Small intestine (tissue), 7 donors: Measurements from ENCODE around the gene CARD9. TPM values are rescaled to one million over a fixed set of nuclear protein-coding genes. Genes with fewer than 3 reads are reported as not detected.
"Not testable (repeated sequence)": the region's sequence is repeated elsewhere in the genome, so short reads cannot be mapped to it uniquely, and the experiment has no call there.

Experiments
- DNase-seq, 2 donors: peaks; one replicate each; pipeline versions ENCODE4 v3.0.0 to v3.0.0-alpha.2; 2013
- FAIRE-seq: peaks from 2 replicates; lab custom pipeline; 2012; peaks lifted over from hg19 to GRCh38; lab: Jason Lieb, UNC
- H3K27ac ChIP-seq, 3 donors: one replicate each; pipeline ENCODE4 v1.5.1; 2013; ENCODE audit warnings: low read length in 2 of 3, mild to moderate bottlenecking in 2 of 3, control low read depth in 1 of 3, inconsistent platforms in 1 of 3, low read depth in 1 of 3, moderate library complexity in 1 of 3
- H3K27me3 ChIP-seq, 3 donors: one replicate each; pipeline ENCODE4 v1.6.1; 2013; ENCODE audit warnings: low read length in 3 of 3, inconsistent platforms in 1 of 3; ENCODE audit not compliant: control insufficient read depth in 3 of 3, insufficient read depth in 3 of 3
- H3K36me3 ChIP-seq, 3 donors: one replicate each; pipeline ENCODE4 v1.6.1; 2013; ENCODE audit warnings: low read length in 3 of 3, inconsistent platforms in 1 of 3, low read depth in 1 of 3, mild to moderate bottlenecking in 1 of 3, moderate library complexity in 1 of 3; ENCODE audit not compliant: control insufficient read depth in 3 of 3, insufficient read depth in 2 of 3
- H3K4me1 ChIP-seq, 3 donors: one replicate each; pipeline ENCODE4 v1.6.1; 2013; ENCODE audit warnings: low read length in 2 of 3, inconsistent platforms in 1 of 3, low read depth in 1 of 3, mild to moderate bottlenecking in 1 of 3, moderate library complexity in 1 of 3; ENCODE audit not compliant: control insufficient read depth in 3 of 3, insufficient read depth in 2 of 3
- H3K4me3 ChIP-seq, 3 donors: one replicate each; pipeline ENCODE4 v1.5.1; 2013; ENCODE audit warnings: low read length in 3 of 3, control low read depth in 1 of 3, inconsistent platforms in 1 of 3, low read depth in 1 of 3, mild to moderate bottlenecking in 1 of 3, moderate library complexity in 1 of 3
- H3K9me3 ChIP-seq, 2 donors: one replicate each; pipeline ENCODE4 v1.6.1; 2013; ENCODE audit warnings: low read depth in 1 of 2, low read length in 1 of 2; ENCODE audit not compliant: control insufficient read depth in 2 of 2, insufficient read depth in 1 of 2
- WGBS, 3 donors: extraction: QIAGEN DNeasy Blood & Tissue Kit; methylation state at CpG; one replicate each; pipeline ENCODE4 v1.1.7; 2013; 5-methylcytosine and 5-hydroxymethylcytosine counted together
- polyA plus RNA-seq, 4 donors: library from polyadenylated mRNA; stranded (reverse) in 3 of 4; unstranded in 1 of 4; fragments of 200-250 nt in 3 of 4; fragments of 120-200 nt in 1 of 4; gene quantifications; one replicate each; pipeline versions ENCODE4 v1.2.1 to v1.2.3, GENCODE V29; 2013
- donor health status: healthy with polysubstance abuse.
- donor health status: control.
- donor health status: control.
- donor health status: Bipolar disorder and iron deficiency.
- donor health status: healthy.

Gene CARD9
- polyA plus RNA-seq, 4 donors: 1.8 to 3.8 (median 2.3) TPM

DNA sequence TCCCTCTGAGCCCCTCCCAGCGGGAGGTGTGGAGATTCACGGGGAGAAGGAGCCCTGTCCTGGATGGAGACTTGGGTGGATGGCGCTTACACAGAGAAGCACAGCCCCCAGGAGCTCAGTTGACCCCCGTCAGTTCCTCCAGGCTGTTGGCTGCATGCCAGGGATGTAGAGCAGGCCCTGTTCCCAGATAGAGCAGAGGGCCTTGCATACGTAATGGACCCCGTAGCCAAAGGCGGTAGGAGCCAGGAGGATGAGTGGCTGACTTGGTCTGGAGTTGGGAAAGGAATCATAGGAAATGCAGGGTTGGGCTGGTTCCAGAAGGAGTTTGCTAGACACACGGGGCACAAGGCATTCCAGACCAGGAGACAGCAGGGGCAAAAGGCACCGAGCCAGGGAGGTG, 39.5 kb upstream of the CARD9 start:
- Histone ChIP-seq H3K4me1 (peaks cover 4 to 14% (median 4%) of the 10 kb centered on the region in 3 donors), H3K4me3 (no peak overlapping the region), H3K27ac (no peak overlapping the region), H3K36me3 (peaks cover 8 to 61% (median 9%) of the 10 kb centered on the region in 3 donors), H3K9me3 (no peaks in the 10 kb centered on the region), H3K27me3 (no peaks in the 10 kb centered on the region)
- 78 to 85% (median 79%) methylated on average over 9 of the region's 9 CpGs for WGBS, 3 donors
- no peak for FAIRE-seq
- DNase-seq: no peak

DNA sequence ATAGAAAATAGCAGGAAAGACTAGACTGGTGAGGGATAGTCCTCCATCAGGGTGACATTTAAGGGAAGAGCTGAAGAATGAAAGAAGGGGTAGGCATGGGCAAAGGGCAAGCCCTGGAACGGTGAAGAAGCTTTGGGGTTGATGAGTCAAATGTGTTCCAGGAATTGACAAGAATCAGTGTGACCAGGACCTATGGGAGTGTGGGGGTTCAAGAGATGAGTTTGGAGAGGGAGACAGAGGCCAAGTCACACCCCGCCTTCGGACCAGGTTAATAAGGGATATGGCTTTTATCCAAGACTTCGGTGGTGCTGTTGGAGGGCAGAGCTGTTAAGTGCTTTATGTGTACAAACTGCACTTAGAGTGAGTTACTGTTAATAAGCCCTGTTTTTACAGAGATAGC, 37.9 kb upstream of the CARD9 start:
- Histone ChIP-seq H3K27me3 (no peaks in the 10 kb centered on the region), H3K4me1 (peaks cover 4 to 14% (median 4%) of the 10 kb centered on the region in 3 donors), H3K4me3 (peak overlapping the region in 2 of 3 donors; percentile 92 to 99), H3K27ac (no peak overlapping the region), H3K36me3 (peaks cover 4 to 60% (median 9%) of the 10 kb centered on the region in 3 donors), H3K9me3 (no peaks in the 10 kb centered on the region)
- FAIRE-seq (no peak), DNase-seq (no peak)
- 9 to 37% (median 21%) methylated on average over 4 of the region's 4 CpGs for WGBS, 3 donors

DNA sequence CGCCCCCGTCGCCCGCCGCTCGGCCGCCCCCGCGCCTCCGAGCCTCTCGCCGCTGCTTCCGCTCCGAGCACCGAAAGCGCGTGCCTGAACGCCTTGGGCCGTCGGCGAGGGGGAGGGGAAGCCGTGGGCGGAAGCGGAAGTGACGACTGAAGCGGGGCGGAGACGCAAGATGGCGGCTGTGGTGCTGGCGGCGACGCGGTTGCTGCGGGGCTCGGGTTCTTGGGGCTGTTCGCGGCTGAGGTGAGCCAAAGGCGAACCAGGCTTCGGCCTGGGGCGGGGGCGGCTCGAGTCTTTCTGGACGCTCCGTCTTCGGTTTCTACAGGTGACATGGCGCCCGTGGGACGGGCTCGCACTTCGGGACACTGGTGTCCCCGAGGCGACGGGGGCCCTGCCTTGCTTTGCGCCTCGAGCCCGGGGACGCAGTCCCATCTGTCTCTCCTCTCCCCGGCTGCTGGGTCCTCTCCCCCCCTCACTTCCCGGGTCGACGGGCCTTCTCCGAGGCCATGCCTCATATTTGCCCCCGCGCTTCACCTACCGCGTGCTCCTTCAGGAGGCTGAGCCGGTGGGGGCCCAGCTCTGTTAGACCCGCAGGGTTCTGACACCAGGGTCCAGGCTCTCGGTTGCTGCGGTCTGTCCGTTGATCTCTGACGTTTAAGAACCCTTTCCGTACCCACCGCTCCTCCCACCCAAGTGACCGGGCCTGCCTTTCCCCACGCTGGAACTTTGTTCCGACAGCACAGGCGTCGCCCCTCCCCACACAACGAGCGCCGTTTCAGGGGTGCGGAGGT, 37.2 kb upstream of the CARD9 start, which contains the start of the genes ENTR1 and PMPCA:
TSS of gene ENTR1 (minus strand) at position 115 of the 788 bp plus-strand sequence. CDS start 217 bp downstream, outside the sequence.
TSS of gene PMPCA (plus strand) at position 159 of the 788 bp plus-strand sequence. CDS start at position 170, 11 bp downstream.
- Histone ChIP-seq H3K27me3 (no peaks in the 10 kb centered on the region), H3K36me3 (peaks cover 4 to 60% (median 8%) of the 10 kb centered on the region in 3 donors), H3K4me1 (peaks cover 4 to 14% (median 4%) of the 10 kb centered on the region in 3 donors), H3K4me3 (peak within 1 kb of the TSS; percentile 92 to 99 (median 94)), H3K27ac (peak within 1 kb of the TSS; percentile 39 to 87 (median 84)), H3K9me3 (no peaks in the 10 kb centered on the region)
- 0 to 1% (median 0%) methylated on average over 78 to 83 of the region's 83 CpGs for WGBS, 3 donors
- FAIRE-seq (no peak), DNase-seq (peak; percentile 90 to 96)

DNA sequence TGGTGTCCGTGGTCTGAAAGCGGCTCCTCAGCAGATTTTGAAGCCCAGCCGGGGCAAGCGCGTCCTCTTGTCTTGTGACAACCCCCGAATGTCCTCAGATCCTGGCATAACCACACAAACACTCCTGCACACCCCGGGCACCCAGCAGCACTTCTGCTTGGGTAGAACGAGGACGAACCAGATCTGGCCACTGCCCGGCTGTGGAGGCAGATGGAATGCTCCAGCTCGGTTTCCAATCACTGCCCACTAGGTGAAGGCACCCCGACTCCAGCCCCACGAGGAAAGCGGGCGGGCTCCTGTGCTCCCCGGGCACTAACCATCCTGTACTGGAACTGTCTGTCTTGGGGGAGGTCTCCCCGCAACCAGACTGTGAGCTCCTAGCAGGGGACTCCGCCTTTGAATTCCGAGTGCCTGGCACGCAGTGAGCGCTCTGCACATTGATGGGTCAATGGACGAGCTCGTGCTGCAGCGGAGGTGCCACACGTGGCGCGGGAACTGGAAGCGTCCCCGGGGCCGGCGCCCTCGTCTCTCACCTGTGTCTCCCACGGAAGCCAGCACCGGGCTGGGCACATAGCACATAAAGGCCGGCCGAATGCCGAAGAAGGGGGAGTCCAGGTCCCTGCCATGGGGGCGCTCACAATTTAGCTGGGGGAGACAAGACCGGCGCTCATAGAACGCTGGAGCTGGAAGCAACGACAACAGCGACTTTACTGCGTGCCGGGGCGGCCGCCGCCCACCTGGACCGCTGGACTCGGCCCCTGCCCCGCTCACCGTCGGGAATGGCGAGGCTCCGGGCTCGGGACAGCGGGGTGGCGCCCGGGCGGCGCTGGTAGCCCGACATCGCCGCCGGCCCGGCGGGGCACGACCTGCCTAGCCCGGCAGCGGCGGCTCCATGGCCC, 36.3 kb upstream of the CARD9 start:
- Histone ChIP-seq H3K27me3 (no peaks in the 10 kb centered on the region), H3K36me3 (peaks cover 4 to 61% (median 13%) of the 10 kb centered on the region in 3 donors), H3K27ac (peak overlapping the region in 2 of 3 donors; percentile 39 to 75), H3K9me3 (no peaks in the 10 kb centered on the region), H3K4me1 (peaks cover 4 to 14% (median 4%) of the 10 kb centered on the region in 3 donors), H3K4me3 (peak overlapping the region; percentile 52 to 94 (median 92))
- FAIRE-seq: no peak
- 9 to 13% (median 10%) methylated on average over 48 to 71 of the region's 71 CpGs for WGBS, 3 donors
- peak; percentile 43 to 65 for DNase-seq

DNA sequence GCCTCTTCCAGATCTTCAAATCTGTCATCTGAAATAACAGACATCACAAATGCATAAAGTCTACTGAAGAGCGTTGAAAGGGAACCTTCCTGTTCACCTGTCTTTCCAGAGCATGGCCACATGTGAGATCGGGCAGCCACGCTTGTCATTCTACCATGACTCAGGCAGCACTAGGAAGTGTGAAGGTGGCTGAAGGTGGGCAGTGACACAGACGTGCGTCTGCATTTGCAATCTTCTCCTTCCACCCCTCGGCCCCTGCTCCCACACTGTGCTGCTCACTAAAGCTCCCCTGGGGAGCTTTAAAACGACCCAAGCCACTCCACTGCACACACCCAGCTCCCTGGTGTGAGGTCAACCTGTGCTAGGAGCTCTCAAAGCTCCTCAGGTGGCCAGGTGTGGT, 34.4 kb upstream of the CARD9 start:
- WGBS, 3 donors: 86% methylated on average over 7 of the region's 7 CpGs
- no peak overlapping the region for H3K4me3 ChIP-seq
- H3K27me3 ChIP-seq: no peaks in the 10 kb centered on the region
- DNase-seq (no peak), FAIRE-seq (no peak)
- no peaks in the 10 kb centered on the region for H3K9me3 ChIP-seq
- peaks cover 8 to 57% (median 11%) of the 10 kb centered on the region in 3 donors for H3K36me3 ChIP-seq
- no peak overlapping the region for H3K27ac ChIP-seq
- peaks cover 4 to 14% (median 4%) of the 10 kb centered on the region in 3 donors for H3K4me1 ChIP-seq

DNA sequence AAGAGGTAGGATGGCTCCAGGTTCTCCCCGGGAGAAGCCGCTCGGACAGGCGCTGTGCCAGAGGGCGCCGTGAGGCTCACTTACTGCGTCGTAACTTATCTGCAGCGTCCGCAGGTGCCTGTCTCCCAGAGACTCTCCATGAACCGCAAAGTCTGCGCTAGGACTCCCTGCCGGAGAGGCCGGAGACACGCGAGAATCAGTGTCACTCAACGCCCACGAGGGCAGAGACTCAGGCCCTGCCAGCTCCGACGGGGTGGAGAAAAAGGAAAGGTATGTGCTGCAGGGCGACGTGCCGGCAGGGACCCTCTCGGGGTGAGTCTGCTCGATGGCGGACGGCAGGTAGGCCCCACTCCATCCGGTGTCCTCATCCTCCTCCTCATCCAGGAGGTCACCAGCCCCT, 33.6 kb upstream of the CARD9 start:
- not testable (repeated sequence) for H3K27ac ChIP-seq, H3K9me3 ChIP-seq, FAIRE-seq, DNase-seq, H3K4me3 ChIP-seq, H3K27me3 ChIP-seq
- H3K4me1 ChIP-seq: peaks cover 4 to 14% (median 4%) of the 10 kb centered on the region in 3 donors
- 94 to 96% (median 95%) methylated on average over 28 of the region's 28 CpGs for WGBS, 3 donors
- peaks cover 8 to 61% (median 9%) of the 10 kb centered on the region in 3 donors for H3K36me3 ChIP-seq

DNA sequence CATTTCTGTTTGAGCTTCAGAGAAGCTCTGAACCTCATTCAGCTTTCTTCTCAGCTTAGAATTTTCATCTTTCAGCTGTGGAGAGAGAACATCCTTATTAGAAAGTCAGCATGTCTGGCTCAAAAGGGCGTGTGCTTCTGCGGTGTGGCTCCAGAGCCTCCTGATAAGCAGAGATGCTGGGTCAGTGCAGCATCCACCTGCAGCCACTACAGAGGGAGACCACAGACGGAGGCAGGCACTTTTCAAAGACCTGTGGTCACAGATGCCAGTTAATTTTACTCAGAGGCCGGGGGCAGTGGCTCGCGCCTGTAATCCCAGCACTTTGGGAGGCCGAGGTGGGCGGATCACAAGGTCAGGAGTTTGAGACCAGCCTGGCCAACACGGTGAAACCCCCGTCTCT, 32.4 kb upstream of the CARD9 start:
- peaks cover 8 to 69% (median 9%) of the 10 kb centered on the region in 3 donors for H3K36me3 ChIP-seq
- H3K4me3 ChIP-seq, H3K4me1 ChIP-seq, DNase-seq, H3K27ac ChIP-seq, H3K27me3 ChIP-seq, H3K9me3 ChIP-seq, FAIRE-seq: not testable (repeated sequence)
- 91 to 92% (median 91%) methylated on average over 10 of the region's 10 CpGs for WGBS, 3 donors

DNA sequence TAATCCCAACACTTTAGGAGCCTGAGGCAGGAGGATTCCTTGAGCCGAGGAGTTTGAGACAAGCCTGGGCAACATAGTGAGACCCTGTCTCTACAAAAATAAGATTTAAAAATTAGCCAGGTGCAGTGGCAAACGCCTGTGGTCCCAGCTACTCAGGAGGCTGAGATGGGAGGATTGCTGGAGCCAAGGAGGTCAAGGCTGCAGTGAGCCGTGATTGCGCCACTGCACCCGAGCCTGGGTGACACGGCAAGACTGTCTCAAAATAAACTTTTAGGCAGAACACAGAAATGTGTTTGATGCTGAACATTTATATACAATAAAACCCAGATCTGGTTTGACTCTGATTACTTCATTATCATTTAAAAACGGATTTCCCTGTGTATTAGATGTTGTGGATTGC, 32.0 kb upstream of the CARD9 start:
- 81 to 90% (median 86%) methylated on average over 7 of the region's 7 CpGs for WGBS, 3 donors
- H3K36me3 ChIP-seq: peaks cover 8 to 69% (median 9%) of the 10 kb centered on the region in 3 donors
- no peak for FAIRE-seq

More for the DNA sequence above, 32.0 kb upstream of the CARD9 start:
- no peak overlapping the region for H3K27ac ChIP-seq
- H3K4me1 ChIP-seq: peaks cover 4 to 11% (median 4%) of the 10 kb centered on the region in 3 donors
- no peaks in the 10 kb centered on the region for H3K9me3 ChIP-seq
- H3K4me3 ChIP-seq: no peak overlapping the region
- H3K27me3 ChIP-seq: no peaks in the 10 kb centered on the region
- no peak for DNase-seq
